K562 (cell line): Measurements from ENCODE around the gene QRICH1. TPM values are rescaled to one million over a fixed set of nuclear protein-coding genes. Genes with fewer than 3 reads are reported as not detected.
A peak's percentile ranks its signal among the peaks of the same experiment; 100 is the strongest.

Source experiments
- BHLHE40 ChIP-seq: IDR thresholded peaks from 2 replicates; pipeline ENCODE4 v1.6.1; 2011; ENCODE audit warnings: low read length, improper control_type of control experiment
- EP300 ChIP-seq: IDR thresholded peaks from 2 replicates; pipeline ENCODE4 v1.6.1; 2012; ENCODE audit warnings: low read length, improper control_type of control experiment
- ETV6 ChIP-seq, 3 experiments: fragments of 150-350 bp in 1 of 3; sonication (generic) in 1 of 3; formaldehyde crosslinking in 1 of 3; IDR thresholded peaks; 2 replicates each; pipeline versions ENCODE4 v1.6.1 to v1.8.0; 2014 to 2022; ENCODE audit warnings: borderline replicate concordance in 2 of 3, low read depth in 2 of 3, antibody characterized with exemption in 1 of 3, low read length in 1 of 3, mild to moderate bottlenecking in 1 of 3, missing genetic modification reagents in 1 of 3
- GABPB1 ChIP-seq: sonication (generic); formaldehyde crosslinking; IDR thresholded peaks from 2 replicates; pipeline ENCODE4 v1.8.0; 2022; ENCODE audit warnings: mild to moderate bottlenecking, missing genetic modification reagents
- MCM5 ChIP-seq: fragments of 450-650 bp; IDR thresholded peaks from 2 replicates; pipeline ENCODE4 v1.6.1; 2016; ENCODE audit warnings: low read depth
- MED1 ChIP-seq: sonication (generic); formaldehyde crosslinking; IDR thresholded peaks from 2 replicates; pipeline ENCODE4 v1.8.1; 2023; ENCODE audit warnings: missing genetic modification reagents, borderline replicate concordance
- MYNN ChIP-seq, 2 experiments: sonication (generic); formaldehyde crosslinking in 1 of 2; IDR thresholded peaks; 2 replicates each; pipeline versions ENCODE4 v1.5.0 to v1.6.1; 2016 to 2020; ENCODE audit warnings: antibody characterized with exemption in 1 of 2, missing genetic modification reagents in 1 of 2
- NFXL1 ChIP-seq: fragments of 450-650 bp; formaldehyde crosslinking; IDR thresholded peaks from 2 replicates; pipeline ENCODE4 v1.4.0; 2021; ENCODE audit warnings: mild to moderate bottlenecking
- NR3C1 ChIP-seq: sonication (generic); formaldehyde crosslinking; IDR thresholded peaks from 2 replicates; pipeline ENCODE4 v1.8.1; 2022; ENCODE audit warnings: missing genetic modification reagents
- POLR2A ChIP-seq: fragments of 450-650 bp; conservative IDR thresholded peaks from 2 replicates; pipeline ENCODE4 v1.6.1; 2016
- PREB ChIP-seq: sonication (generic); formaldehyde crosslinking; IDR thresholded peaks from 2 replicates; pipeline ENCODE4 v1.8.1; 2023; ENCODE audit warnings: mild to moderate bottlenecking, missing genetic modification reagents
- RB1 ChIP-seq: fragments of 450-650 bp; IDR thresholded peaks from 2 replicates; pipeline ENCODE4 v1.6.1; 2017; ENCODE audit warnings: low read depth, mild to moderate bottlenecking
- TAF1 ChIP-seq: IDR thresholded peaks from 2 replicates; pipeline ENCODE4 v1.6.1; 2011; ENCODE audit warnings: mild to moderate bottlenecking, low read length, moderate library complexity; ENCODE audit not compliant: insufficient read depth, control insufficient read depth, severe bottlenecking; ENCODE audit errors: extremely low read depth
- TCF15 ChIP-seq: fragments of 250-450 bp; sonication (Bioruptor Pico); IDR thresholded peaks from 2 replicates; pipeline ENCODE4 v1.8.0; 2022; ENCODE audit warnings: moderate library complexity, mild to moderate bottlenecking, inconsistent platforms
- U2AF1 ChIP-seq: fragments of 200-400 bp; formaldehyde crosslinking; optimal IDR thresholded peaks from 2 replicates; pipeline ENCODE3; 2017; ENCODE audit warnings: mild to moderate bottlenecking, low read depth, low read length, moderate library complexity
- ZHX1 ChIP-seq: fragments of 150-350 bp; conservative IDR thresholded peaks from 2 replicates; pipeline ENCODE4 v1.6.1; 2014; ENCODE audit warnings: low read length
- ZNF143 ChIP-seq: sonication (generic); formaldehyde crosslinking; IDR thresholded peaks from 2 replicates; pipeline ENCODE4 v1.9.0; 2022; ENCODE audit warnings: mild to moderate bottlenecking, missing genetic modification reagents
- ZNF561 ChIP-seq: fragments of 450-650 bp; formaldehyde crosslinking; conservative IDR thresholded peaks from 2 replicates; pipeline ENCODE4 v1.4.0; 2020; ENCODE audit warnings: mild to moderate bottlenecking, moderate library complexity
- ZNF75A ChIP-seq: fragments of 450-650 bp; formaldehyde crosslinking; IDR thresholded peaks from 2 replicates; pipeline ENCODE4 v1.4.0; 2020; ENCODE audit warnings: mild to moderate bottlenecking
- ZNF77 ChIP-seq: fragments of 250-450 bp; sonication (Bioruptor Pico); IDR thresholded peaks from 2 replicates; pipeline ENCODE4 v1.5.0; 2020
- polyA plus RNA-seq, 8 experiments: library from polyadenylated mRNA; depleted of rRNA in 4 of 8; stranded (reverse) in 5 of 8; unstranded in 3 of 8; fragments of >200 nt; fragmentation: Nextera tagmentation in 2 of 8; fragmentation: Illumina TruSeq in 1 of 8; extraction: Ambion mirVana in 2 of 8; extraction: Trizol in 1 of 8; gene quantifications; 2 replicates each; pipeline versions ENCODE4 v1.2.1 to v1.2.3, GENCODE V29; 2011 to 2014; ENCODE audit warnings: inconsistent platforms in 1 of 8, missing spikeins in 1 of 8
- total RNA-seq, 7 experiments: library from RNA; depleted of rRNA in 6 of 7; stranded (reverse); fragments of >200 nt in 6 of 7; fragmentation: Illumina TruSeq in 2 of 7; extraction: Trizol in 2 of 7; gene quantifications; 2 replicates each; pipeline versions ENCODE4 v1.2.1 to v1.2.3, GENCODE V29; 2011 to 2021; ENCODE audit warnings: low replicate concordance in 1 of 7
- TF ChIP-seq, protein P1 (sequence below): fragments of 450-650 bp; IDR thresholded peaks from 2 replicates; pipeline ENCODE4 v1.6.1; 2017; ENCODE audit warnings: antibody characterized with exemption
- TF ChIP-seq, protein P2 (sequence below): sonication (generic); formaldehyde crosslinking; IDR thresholded peaks from 2 replicates; pipeline ENCODE4 v1.8.0; 2022; ENCODE audit warnings: missing genetic modification reagents, mild to moderate bottlenecking, moderate library complexity, borderline replicate concordance

QRICH1 gene
- total and polyA plus RNA-seq, 9 of the 15 experiments (the other 6 are each of a cell fraction or from before 2014, with no cell fraction given): 20.1 to 99.2 (median 56.7) TPM

DNA sequence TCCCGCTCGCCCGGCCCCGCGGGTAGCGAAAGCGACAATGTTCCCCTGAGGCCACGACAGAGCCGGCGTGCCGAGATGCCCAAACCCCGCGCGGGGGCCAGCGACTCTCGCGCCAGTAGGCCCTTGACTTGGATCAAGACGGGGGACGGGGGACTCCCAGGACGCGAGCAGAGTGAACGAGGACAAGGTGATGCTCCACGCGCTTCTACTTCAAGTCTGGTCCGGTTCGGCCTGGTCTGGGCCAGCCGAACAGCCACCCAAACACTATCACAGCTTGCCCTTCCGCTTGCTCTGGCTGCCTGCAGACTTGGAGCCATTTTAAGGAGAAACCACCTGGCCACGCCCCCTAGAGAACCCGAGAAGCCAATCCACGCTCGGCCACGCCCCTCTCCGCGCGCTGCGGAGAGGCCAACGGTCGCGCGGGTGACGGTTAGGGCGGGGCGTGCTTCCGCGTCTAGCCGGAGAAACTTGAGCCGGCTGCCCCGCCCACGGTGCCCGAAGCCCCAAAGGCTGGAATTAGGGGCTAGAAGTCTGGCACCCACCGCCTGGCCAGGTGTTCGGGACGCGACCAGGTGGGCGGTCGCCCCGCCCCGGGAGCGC is 72.6 kb downstream of the QRICH1 start (continued):
- no peak for TF ChIP-seq ZNF77 (CRISPR knock-in tag)
- no peak for TF ChIP-seq ZNF143
- TF ChIP-seq ETV6 (IDR thresholded peaks at IDR 0.05; ENCODE audit: borderline replicate concordance in 1 of 2, low read depth in 2 of 2, low read length in 1 of 2): no peak
- TF ChIP-seq ETV6 (CRISPR knock-in tag; IDR thresholded peaks at IDR 0.05; ENCODE audit: borderline replicate concordance): no peak
- no peak for TF ChIP-seq TCF15 (CRISPR knock-in tag)
- TF ChIP-seq MCM5: no peak
- TF ChIP-seq NR3C1 (CRISPR knock-in tag): 0 out of 2 replicates have a peak, but pooled peaks have one; percentile 15
- peak; percentile 99 for TF ChIP-seq POLR2A
- no peak for TF ChIP-seq RB1
- TF ChIP-seq MYNN (IDR thresholded peaks at IDR 0.05): 0 out of 2 replicates have a peak, but pooled peaks have one; percentile 57
- no peak for TF ChIP-seq MYNN (CRISPR knock-in tag; IDR thresholded peaks at IDR 0.05)
- TF ChIP-seq PREB (CRISPR knock-in tag): peak; percentile 94
- no peak for TF ChIP-seq ZNF75A (CRISPR knock-in tag)
- TF ChIP-seq MED1: no peak
- TF ChIP-seq, protein P1, sequence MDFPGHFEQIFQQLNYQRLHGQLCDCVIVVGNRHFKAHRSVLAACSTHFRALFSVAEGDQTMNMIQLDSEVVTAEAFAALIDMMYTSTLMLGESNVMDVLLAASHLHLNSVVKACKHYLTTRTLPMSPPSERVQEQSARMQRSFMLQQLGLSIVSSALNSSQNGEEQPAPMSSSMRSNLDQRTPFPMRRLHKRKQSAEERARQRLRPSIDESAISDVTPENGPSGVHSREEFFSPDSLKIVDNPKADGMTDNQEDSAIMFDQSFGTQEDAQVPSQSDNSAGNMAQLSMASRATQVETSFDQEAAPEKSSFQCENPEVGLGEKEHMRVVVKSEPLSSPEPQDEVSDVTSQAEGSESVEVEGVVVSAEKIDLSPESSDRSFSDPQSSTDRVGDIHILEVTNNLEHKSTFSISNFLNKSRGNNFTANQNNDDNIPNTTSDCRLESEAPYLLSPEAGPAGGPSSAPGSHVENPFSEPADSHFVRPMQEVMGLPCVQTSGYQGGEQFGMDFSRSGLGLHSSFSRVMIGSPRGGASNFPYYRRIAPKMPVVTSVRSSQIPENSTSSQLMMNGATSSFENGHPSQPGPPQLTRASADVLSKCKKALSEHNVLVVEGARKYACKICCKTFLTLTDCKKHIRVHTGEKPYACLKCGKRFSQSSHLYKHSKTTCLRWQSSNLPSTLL: no peak
- TF ChIP-seq U2AF1: no peak
- TF ChIP-seq BHLHE40: peak; percentile 46
- TF ChIP-seq TAF1: peak; percentile 93
- TF ChIP-seq, protein P2, sequence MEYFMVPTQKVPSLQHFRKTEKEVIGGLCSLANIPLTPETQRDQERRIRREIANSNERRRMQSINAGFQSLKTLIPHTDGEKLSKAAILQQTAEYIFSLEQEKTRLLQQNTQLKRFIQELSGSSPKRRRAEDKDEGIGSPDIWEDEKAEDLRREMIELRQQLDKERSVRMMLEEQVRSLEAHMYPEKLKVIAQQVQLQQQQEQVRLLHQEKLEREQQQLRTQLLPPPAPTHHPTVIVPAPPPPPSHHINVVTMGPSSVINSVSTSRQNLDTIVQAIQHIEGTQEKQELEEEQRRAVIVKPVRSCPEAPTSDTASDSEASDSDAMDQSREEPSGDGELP (CRISPR knock-in tag): peak; percentile 5; the same call in 1 of the 2 replicates
- TF ChIP-seq NFXL1: no peak
- peak; percentile 47; the same call in 1 of the 2 replicates for TF ChIP-seq GABPB1
- TF ChIP-seq ZNF561 (CRISPR knock-in tag): no peak
- TF ChIP-seq EP300: peak; percentile 61
- no peak for TF ChIP-seq ZHX1
